GM19043 (cell line): Measurements from ENCODE around the gene KRTAP29-1.

Experiments used
- ATAC-seq: cut with Tn5 transposase; IDR thresholded peaks from one replicate; pipeline ENCODE4 v1.9.1; 2021; ENCODE audit warnings: low read depth; ENCODE audit not compliant: unreplicated experiment

The KRTAP29-1 gene

GRCh38 chr17:41329279-41329948 is 26.8 kb upstream of the KRTAP29-1 start:
- ATAC-seq, result no peak

DNA sequence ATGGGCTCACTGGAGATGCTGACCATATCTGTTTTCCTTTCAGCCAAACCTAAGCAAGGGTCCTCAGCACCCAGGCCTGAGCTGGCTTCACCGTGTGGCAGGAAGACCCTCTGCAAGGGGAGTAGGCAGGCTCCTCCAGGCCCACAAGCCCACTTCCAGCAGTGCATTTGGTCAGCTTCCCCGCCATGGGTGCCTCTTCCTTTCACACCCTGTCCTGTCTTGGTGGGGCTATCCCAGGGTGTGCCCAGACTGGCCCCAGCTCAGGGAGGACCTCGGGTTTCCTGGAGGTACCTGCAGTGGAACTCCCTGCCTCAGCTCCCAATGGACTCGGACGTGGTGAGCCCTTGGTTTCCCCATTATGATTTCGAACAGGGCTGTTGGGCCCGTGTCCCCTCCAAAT is 25.6 kb upstream of the KRTAP29-1 start:
- no peak for ATAC-seq

GRCh38 chr17:41327411-41328120 is 24.9 kb upstream of the KRTAP29-1 start:
- no peak for ATAC-seq

DNA sequence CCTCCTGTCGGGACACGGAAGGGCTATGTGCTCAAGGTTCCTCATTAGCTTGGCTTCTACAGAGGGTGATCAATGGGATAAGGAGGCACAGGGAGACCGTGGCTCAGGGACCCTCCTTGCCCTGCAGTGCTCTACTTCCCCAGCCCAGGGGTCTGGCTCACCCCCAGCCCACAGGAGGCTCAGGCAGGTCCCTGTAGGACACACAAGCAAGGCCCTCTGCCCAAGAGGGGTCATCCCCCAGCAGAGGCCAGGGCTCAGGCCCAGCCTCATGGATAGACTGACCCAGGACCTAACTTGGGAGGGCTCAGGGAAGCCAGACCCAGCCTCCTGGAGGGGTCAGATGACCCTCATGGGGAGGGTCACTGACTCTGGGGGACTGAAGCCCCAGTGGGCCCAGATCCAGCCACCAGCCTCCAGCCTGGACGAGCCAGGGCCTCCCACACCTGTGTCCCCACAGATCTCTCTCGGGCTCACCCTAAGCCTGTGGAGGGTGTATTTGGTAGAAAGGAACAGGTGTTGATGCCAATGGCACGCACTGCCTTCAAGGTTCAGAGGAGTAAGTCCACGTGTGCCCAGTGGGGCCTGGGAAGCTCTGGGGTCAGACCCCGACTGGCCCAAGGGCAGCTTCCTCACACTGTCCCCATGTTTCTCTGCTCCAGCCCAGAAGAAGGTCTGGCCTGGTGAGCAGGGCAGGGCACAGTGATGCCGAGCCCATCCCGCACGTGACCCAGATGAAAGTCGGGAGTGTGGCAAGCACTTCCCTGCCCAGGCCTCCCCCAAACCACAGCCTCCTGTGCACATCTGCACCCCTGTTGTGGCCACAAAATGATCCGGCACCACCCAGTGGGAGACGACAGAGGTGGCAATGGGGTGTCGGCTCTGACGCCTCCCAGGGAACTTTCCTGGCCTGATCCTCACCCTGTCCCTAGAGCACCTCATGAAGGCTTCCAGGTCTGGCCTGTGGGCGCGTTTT is 23.8 kb upstream of the KRTAP29-1 start:
- ATAC-seq, result no peak

- ATAC-seq, result no peak
Measured at GRCh38 chr17:41325611-41326010, 23.0 kb upstream of the KRTAP29-1 start.

DNA sequence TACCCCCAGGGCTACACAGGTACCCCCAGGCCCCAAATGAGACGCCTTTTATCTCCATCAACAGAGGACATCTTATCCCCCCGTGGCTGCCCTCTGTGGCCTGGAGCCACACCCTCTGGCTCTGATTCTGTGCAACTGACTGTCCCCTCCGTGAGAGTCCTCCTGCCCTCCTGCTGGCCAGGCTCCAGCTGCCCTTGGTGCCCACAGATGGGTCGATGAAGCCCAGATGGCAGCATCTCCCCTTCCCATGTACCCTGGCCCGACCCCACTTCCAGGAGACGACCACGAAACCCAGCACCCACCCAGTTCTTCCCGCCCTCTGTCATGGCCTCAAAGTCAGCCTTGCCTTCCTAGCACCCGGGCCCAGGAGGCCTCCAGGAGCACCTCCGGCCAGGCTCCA is 22.5 kb upstream of the KRTAP29-1 start:
- ATAC-seq, result no peak

- ATAC-seq, result no peak
Measured at GRCh38 chr17:41324180-41325075, 21.8 kb upstream of the KRTAP29-1 start.

- ATAC-seq, result no peak
Measured at GRCh38 chr17:41322903-41323895, 20.5 kb upstream of the KRTAP29-1 start.

DNA sequence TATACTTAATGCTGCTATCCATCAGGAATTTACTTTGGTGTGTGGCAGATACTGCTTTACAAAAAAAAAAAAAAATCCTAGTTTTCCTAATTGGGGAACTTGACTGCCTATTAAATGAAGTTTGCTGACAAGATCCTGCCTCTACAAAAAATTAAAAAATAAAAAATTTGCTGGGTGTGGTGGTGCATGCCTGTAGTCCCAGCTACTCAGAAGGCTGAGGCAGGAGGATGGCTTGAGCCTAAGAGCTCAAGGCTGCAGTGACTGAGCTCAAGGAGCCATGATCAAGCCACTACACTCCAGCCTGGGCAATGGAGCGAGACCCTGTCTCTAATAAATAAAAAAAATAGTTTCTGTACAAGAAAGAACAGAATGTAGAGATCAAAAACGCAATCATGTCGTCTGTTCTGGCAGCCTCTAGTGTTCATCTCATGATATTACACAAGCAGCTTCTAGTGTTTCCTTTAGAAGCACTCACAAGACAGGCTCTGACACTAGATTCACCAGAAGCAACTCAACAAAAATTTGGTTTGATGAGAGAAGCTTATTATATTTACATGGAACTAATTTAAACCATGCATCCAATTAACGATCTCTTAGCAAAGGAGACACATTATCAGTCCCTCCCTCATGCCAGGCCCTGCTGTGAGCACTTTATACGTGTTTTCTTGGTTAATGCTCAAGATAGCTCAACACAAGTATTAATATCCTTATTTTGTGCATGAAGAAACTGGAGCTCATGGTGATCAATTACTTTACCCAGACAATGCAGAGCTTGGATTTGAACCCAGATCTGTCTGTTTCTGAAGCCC is 19.6 kb upstream of the KRTAP29-1 start:
- ATAC-seq, result no peak

DNA sequence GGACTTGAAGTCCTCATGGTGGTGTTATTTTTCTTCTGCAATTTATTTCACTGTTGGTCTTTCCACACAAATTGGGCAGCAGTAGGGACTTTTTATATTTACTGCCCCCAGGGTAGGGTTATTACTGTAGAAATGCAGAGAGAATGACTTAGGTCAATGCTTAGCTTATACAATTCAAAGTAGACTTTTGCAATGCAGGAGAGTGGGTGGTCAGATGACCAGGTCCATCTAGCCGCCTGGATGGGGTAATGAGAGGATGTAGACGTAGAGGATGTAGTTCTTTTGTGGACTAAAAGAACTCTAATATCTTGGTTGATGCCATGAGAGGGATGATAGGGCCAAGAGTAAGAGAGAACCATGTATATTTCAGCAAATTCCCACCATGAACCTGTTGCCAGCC is 15.6 kb upstream of the KRTAP29-1 start:
- no peak for ATAC-seq

GRCh38 chr17:41315814-41316445 is 13.3 kb upstream of the KRTAP29-1 start:
- no peak for ATAC-seq

GRCh38 chr17:41315204-41315794 is 12.6 kb upstream of the KRTAP29-1 start, which contains the start of gene KRTAP17-1:
Gene KRTAP17-1, minus strand, starts transcription at chr17:41315710. Its CDS starts 60 bp downstream, at chr17:41315650.
- no peak for ATAC-seq

- no peak for ATAC-seq
Measured at GRCh38 chr17:41311111-41311510, 8.5 kb upstream of the KRTAP29-1 start.

GRCh38 chr17:41308918-41309359 is 6.3 kb upstream of the KRTAP29-1 start, which contains the start of gene KRTAP16-1:
Gene KRTAP16-1, minus strand, starts transcription at chr17:41309309. Its CDS starts 56 bp downstream, at chr17:41309253.
- ATAC-seq, result no peak

- no peak for ATAC-seq
Measured at GRCh38 chr17:41308251-41308917, 5.7 kb upstream of the KRTAP29-1 start.

DNA sequence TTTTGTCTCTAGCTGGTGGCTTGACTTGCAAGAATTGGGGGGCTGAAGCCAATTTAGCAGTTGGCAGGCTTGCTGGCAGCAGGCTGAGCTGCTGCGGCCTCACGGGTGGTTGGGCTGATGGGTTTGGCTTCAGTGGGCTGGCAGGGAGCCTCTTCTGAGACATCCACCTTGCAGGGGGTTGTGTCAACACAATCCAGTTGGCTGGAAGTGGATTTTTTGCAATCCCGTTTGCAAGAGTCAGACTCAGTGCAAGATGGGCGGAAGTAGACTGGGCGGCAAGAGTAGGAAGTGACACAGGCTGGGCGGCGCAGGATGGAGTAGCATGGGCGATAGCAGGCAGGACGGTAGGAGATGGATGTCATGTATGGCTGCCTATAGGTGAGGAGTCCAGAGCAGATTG is 5.0 kb upstream of the KRTAP29-1 start:
- no peak for ATAC-seq
